Right lobe of liver (tissue), 4 donors: ENCODE measurements around the gene RBM47.

ENCODE experiments used
- POLR2A ChIP-seq: fragments of 450-650 bp; IDR thresholded peaks from one replicate; pipeline ENCODE4 v1.6.1; 2017; ENCODE audit warnings: antibody characterized with exemption, mild to moderate bottlenecking
- TF ChIP-seq, protein P1 (sequence below), 4 donors: fragments of 200-600 bp in 3 of 4; fragments of 450-650 bp in 1 of 4; IDR thresholded peaks; one replicate each; pipeline versions ENCODE4 v1.5.1 to v1.8.0; 2016 to 2022; ENCODE audit warnings: antibody characterized with exemption in 4 of 4, mild to moderate bottlenecking in 2 of 4
- donor health status: DM: no; HTN: no; CAD: no.
- donor health status: DM: no; HTN: no; CAD: no.
- donor health status: DM: no; HTN: yes; CAD: no.

DNA sequence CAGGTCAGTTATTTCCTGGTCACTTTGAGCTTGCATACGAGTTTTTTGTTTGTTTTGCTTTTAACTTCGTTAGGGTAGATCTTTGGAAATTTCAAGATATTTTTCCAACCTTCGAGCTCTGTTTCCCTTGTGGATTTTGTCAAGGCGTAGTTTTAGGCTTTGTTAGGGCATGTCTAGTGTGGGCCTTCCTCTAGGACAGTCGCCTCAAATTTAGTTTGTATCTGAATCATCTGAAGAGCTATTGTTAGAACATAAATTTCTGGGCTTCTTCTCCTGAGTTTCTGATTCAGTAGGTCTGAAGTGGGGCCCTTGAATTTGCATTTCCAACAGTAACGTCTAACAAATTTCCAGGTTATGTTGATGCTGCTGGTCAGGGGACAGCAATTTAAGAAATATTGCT, 48.8 kb upstream of the RBM47 start:
- TF ChIP-seq, protein P1, sequence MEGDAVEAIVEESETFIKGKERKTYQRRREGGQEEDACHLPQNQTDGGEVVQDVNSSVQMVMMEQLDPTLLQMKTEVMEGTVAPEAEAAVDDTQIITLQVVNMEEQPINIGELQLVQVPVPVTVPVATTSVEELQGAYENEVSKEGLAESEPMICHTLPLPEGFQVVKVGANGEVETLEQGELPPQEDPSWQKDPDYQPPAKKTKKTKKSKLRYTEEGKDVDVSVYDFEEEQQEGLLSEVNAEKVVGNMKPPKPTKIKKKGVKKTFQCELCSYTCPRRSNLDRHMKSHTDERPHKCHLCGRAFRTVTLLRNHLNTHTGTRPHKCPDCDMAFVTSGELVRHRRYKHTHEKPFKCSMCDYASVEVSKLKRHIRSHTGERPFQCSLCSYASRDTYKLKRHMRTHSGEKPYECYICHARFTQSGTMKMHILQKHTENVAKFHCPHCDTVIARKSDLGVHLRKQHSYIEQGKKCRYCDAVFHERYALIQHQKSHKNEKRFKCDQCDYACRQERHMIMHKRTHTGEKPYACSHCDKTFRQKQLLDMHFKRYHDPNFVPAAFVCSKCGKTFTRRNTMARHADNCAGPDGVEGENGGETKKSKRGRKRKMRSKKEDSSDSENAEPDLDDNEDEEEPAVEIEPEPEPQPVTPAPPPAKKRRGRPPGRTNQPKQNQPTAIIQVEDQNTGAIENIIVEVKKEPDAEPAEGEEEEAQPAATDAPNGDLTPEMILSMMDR (IDR thresholded peaks at IDR 0.05) = no peak
- TF ChIP-seq POLR2A = no peak
